ENCODE results near the gene ZNF428.

DNA sequence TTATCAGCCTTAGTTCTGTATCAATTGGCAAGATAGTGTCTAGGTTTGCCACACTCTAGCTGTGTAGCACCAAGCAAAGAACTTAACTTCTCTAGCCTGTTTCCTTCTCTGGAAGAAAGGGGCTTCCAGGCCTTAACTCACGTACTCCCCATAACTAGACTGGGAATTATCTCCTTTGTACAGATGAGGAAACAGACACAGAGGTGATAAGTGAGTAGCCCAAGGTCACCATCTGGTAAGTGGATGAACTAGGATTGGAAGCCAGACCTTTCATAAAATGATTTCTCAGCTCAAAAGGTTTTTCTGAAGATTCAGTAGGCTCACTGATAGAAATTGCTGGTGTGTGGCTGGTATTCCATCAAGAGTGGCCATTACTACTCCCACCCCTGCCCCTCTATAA, 3.1 kb downstream of the ZNF428 start:
- TF ChIP-seq, protein P1, sequence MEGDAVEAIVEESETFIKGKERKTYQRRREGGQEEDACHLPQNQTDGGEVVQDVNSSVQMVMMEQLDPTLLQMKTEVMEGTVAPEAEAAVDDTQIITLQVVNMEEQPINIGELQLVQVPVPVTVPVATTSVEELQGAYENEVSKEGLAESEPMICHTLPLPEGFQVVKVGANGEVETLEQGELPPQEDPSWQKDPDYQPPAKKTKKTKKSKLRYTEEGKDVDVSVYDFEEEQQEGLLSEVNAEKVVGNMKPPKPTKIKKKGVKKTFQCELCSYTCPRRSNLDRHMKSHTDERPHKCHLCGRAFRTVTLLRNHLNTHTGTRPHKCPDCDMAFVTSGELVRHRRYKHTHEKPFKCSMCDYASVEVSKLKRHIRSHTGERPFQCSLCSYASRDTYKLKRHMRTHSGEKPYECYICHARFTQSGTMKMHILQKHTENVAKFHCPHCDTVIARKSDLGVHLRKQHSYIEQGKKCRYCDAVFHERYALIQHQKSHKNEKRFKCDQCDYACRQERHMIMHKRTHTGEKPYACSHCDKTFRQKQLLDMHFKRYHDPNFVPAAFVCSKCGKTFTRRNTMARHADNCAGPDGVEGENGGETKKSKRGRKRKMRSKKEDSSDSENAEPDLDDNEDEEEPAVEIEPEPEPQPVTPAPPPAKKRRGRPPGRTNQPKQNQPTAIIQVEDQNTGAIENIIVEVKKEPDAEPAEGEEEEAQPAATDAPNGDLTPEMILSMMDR (IDR thresholded peaks at IDR 0.05) = no peak
- TF ChIP-seq POLR2A (IDR thresholded peaks at IDR 0.05) = no peak

Measured in heart left ventricle (tissue), 13 donors.